Nephron progenitor cell (in vitro differentiated cells): Measurements from ENCODE around the gene FAM163B.

Source experiments
- DNase-seq: peaks from one replicate; pipeline ENCODE4 v3.0.0; 2021
- H3K27ac Mint-ChIP-seq: 2 replicates; pipeline ENCODE4 v1.8.0; 2021; ENCODE audit warnings: mild to moderate bottlenecking, moderate library complexity, mixed read lengths
- H3K27me3 Mint-ChIP-seq: 2 replicates; pipeline ENCODE4 v1.8.0; 2021; ENCODE audit warnings: mild to moderate bottlenecking, low read depth, mixed read lengths; ENCODE audit not compliant: poor library complexity
- H3K36me3 Mint-ChIP-seq: 2 replicates; pipeline ENCODE4 v1.8.0; 2021; ENCODE audit warnings: low read depth, mixed read lengths
- H3K4me1 Mint-ChIP-seq: 2 replicates; pipeline ENCODE4 v1.8.0; 2021; ENCODE audit warnings: mixed read lengths
- H3K4me3 Mint-ChIP-seq: 2 replicates; pipeline ENCODE4 v1.8.0; 2021; ENCODE audit warnings: mild to moderate bottlenecking, moderate library complexity, mixed read lengths
- H3K9me3 Mint-ChIP-seq: 2 replicates; pipeline ENCODE4 v1.8.0; 2021; ENCODE audit warnings: mild to moderate bottlenecking, moderate library complexity, mixed read lengths
- CTCF ChIP-seq: fragments of 200-600 bp; sonication (generic); IDR thresholded peaks from 2 replicates; pipeline ENCODE4 v1.5.0; 2021; ENCODE audit warnings: antibody characterized with exemption

FAM163B gene

DNA sequence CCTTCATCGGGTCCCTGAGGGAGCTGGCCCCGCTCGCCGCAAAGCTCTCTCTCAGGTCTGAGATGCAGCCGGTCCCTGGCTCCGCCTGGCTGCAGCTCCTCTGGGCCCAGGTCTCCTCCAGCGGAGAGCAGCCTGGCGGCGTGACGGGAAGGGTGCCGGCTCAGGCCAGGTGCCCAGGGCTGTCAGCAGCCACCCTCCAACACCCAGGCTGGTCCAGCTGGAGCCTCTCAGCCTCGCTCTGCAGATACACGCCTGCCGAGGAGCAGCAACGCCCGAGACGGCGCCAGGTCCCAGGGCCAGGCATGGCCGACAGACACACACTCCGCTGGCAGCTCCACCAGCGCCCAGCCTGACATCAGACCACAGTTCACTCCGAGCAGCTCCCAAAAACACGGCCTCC, 25.6 kb downstream of the FAM163B start:
- H3K27ac Mint-ChIP-seq, result no peak overlapping the region
- DNase-seq, result no peak
- no peaks in the 10 kb centered on the region for H3K36me3 Mint-ChIP-seq
- H3K4me1 Mint-ChIP-seq, result peaks cover 75% of the 10 kb centered on the region
- H3K9me3 Mint-ChIP-seq, result peaks cover 5% of the 10 kb centered on the region
- TF ChIP-seq CTCF, result no peak
- H3K4me3 Mint-ChIP-seq, result no peak overlapping the region
- peaks cover 12% of the 10 kb centered on the region for H3K27me3 Mint-ChIP-seq

GRCh38 chr9:133583111-133583510, 26.1 kb downstream of the FAM163B start:
- Mint-ChIP-seq H3K36me3 (no peaks in the 10 kb centered on the region), H3K27me3 (peaks cover 12% of the 10 kb centered on the region), H3K4me3 (no peak overlapping the region), H3K4me1 (peaks cover 80% of the 10 kb centered on the region), H3K27ac (no peak overlapping the region), H3K9me3 (no peaks in the 10 kb centered on the region)
- no peak for TF ChIP-seq CTCF
- DNase-seq, result no peak

DNA sequence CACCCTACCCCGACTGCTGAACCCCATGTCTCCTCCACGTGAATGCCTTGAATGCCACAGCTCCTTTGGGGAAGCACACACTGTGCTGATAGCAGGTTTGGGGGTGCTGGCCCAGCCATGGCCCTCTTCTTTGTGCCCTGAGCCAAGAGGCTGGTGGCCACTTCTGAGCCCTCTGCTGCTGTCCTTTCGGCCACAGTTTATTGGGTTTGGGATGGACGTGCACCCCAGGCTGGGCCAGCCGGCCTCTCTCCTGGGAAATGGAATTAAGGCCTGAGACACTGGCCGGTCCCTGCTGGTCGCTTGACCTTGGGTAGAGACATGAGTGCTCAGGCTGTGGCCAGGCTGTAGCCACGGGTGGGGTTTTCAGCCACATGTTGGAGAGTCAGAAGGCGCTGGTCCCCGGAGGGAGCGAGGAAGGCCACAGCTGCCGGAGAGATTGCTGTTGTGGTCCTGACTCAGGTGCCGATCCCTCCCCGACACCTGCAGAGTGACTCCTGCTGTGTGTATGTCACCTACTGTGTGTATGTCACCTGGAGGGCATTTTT, 26.6 kb downstream of the FAM163B start:
- H3K4me1 Mint-ChIP-seq, result peaks cover 85% of the 10 kb centered on the region
- H3K4me3 Mint-ChIP-seq, result no peak overlapping the region
- no peak for TF ChIP-seq CTCF
- peaks cover 12% of the 10 kb centered on the region for H3K27me3 Mint-ChIP-seq
- no peaks in the 10 kb centered on the region for H3K36me3 Mint-ChIP-seq
- no peak for DNase-seq
- H3K27ac Mint-ChIP-seq, result no peak overlapping the region
- no peaks in the 10 kb centered on the region for H3K9me3 Mint-ChIP-seq

GRCh38 chr9:133581513-133582343, 27.5 kb downstream of the FAM163B start:
- H3K4me3 Mint-ChIP-seq, result peak overlapping the region; percentile 28
- H3K27me3 Mint-ChIP-seq, result peaks cover 12% of the 10 kb centered on the region
- TF ChIP-seq CTCF, result no peak
- H3K9me3 Mint-ChIP-seq, result no peaks in the 10 kb centered on the region
- no peaks in the 10 kb centered on the region for H3K36me3 Mint-ChIP-seq
- no peak for DNase-seq
- peaks cover 88% of the 10 kb centered on the region for H3K4me1 Mint-ChIP-seq
- H3K27ac Mint-ChIP-seq, result no peak overlapping the region

DNA sequence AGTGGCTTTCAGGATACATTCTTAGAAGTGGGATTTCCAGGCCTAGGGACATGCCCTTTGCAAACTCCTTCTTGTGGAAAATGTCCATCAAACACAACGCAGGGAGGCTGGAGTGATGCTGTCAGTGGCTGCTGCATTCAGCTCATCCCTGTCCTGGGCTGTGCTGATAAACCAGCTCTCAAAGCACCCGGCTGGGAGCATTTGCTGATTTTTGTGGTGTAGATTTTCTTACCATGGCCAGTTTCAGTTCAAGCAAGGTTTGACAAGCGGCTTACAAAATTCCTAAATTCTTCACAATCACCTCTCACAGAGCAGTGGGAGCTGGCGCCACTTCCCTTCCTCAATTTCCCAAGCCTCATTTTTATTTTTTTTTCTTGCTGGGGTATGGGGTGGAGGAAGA, 28.2 kb downstream of the FAM163B start:
- peaks cover 12% of the 10 kb centered on the region for H3K27me3 Mint-ChIP-seq
- no peaks in the 10 kb centered on the region for H3K36me3 Mint-ChIP-seq

More for the DNA sequence above, 28.2 kb downstream of the FAM163B start:
- DNase-seq, result no peak
- no peak overlapping the region for H3K4me3 Mint-ChIP-seq
- no peak for TF ChIP-seq CTCF
- H3K4me1 Mint-ChIP-seq, result peaks cover 88% of the 10 kb centered on the region
- no peak overlapping the region for H3K27ac Mint-ChIP-seq
- H3K9me3 Mint-ChIP-seq, result no peaks in the 10 kb centered on the region
